ENCODE results near the gene OR9G4.

DNA sequence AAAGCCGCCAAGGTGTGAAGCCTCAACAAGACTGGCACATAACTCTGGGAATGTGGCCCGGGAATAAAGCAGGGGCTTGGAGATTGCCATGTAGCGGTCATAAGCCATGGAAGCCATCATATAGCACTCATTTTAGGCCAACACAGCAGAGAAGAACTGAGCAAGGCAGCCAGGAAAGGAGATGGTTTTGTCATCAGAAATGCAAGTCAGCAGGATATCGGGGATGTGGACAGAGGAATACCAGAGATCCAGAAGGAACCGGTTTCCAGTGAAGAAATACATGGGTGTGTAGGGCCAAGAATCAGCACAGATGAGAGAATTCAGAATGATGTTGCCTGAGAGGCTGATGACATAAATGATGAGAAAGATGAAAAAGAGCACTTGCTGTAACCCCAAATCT, 3.0 kb upstream of the OR9G4 start:
- no peak for TF ChIP-seq SP1 (IDR thresholded peaks at IDR 0.05)
- no peak for TF ChIP-seq FOXA1 (IDR thresholded peaks at IDR 0.05)
- no peak for TF ChIP-seq ZNF384 (IDR thresholded peaks at IDR 0.05)
- TF ChIP-seq FOXM1 (IDR thresholded peaks at IDR 0.05; ENCODE audit: borderline replicate concordance) = no peak
- no peak for TF ChIP-seq FOXK2 (IDR thresholded peaks at IDR 0.05)
- no peak for TF ChIP-seq LEF1 (IDR thresholded peaks at IDR 0.05; ENCODE audit: borderline replicate concordance)
- TF ChIP-seq TARDBP (IDR thresholded peaks at IDR 0.05) = no peak
- no peak for TF ChIP-seq ELF4 (IDR thresholded peaks at IDR 0.05)
- TF ChIP-seq PKNOX1 (IDR thresholded peaks at IDR 0.05) = no peak
- no peak for TF ChIP-seq CTBP1 (IDR thresholded peaks at IDR 0.05; ENCODE audit: borderline replicate concordance)
- no peak for TF ChIP-seq NFRKB (IDR thresholded peaks at IDR 0.05)
- no peak for TF ChIP-seq BHLHE40 (IDR thresholded peaks at IDR 0.05; ENCODE audit: borderline replicate concordance)

All from HEK293T (cell line).